ENCODE measurements around the gene PALM3.
A peak's percentile ranks its signal among the peaks of the same experiment; 100 is the strongest.
"Not testable (repeated sequence)": the region's sequence is repeated elsewhere in the genome, so short reads cannot be mapped to it uniquely, and the experiment has no call there.

The PALM3 gene

GRCh38 chr19:14059093-14059480 lies 2.8 kb downstream of the PALM3 start:
- no peak for DNase-seq

GRCh38 chr19:14058182-14059092 lies 3.4 kb downstream of the PALM3 start:
- DNase-seq = no peak

GRCh38 chr19:14056741-14057356 lies 5.0 kb downstream of the PALM3 start:
- DNase-seq = no peak

- no peak for DNase-seq
Measured at GRCh38 chr19:14056069-14056666, 5.7 kb downstream of the PALM3 start.

- DNase-seq = no peak
Measured at GRCh38 chr19:14055396-14055795, 6.5 kb downstream of the PALM3 start.

- no peak for DNase-seq
Measured at GRCh38 chr19:14054721-14055120, 7.2 kb downstream of the PALM3 start.

- DNase-seq = no peak
Measured at GRCh38 chr19:14054099-14054498, 7.8 kb downstream of the PALM3 start.

GRCh38 chr19:14053500-14053899 lies 8.4 kb downstream of the PALM3 start:
- no peak for DNase-seq

GRCh38 chr19:14053032-14053431 lies 8.8 kb downstream of the PALM3 start:
- DNase-seq = no peak

GRCh38 chr19:14052470-14052869 lies 9.4 kb downstream of the PALM3 start:
- DNase-seq = no peak

GRCh38 chr19:14051980-14052379 lies 9.9 kb downstream of the PALM3 start:
- DNase-seq = no peak

- not testable (repeated sequence) for DNase-seq
Measured at GRCh38 chr19:14050961-14051360, 10.9 kb downstream of the PALM3 start.

- DNase-seq = no peak
Measured at GRCh38 chr19:14050512-14050911, 11.4 kb downstream of the PALM3 start.

- peak; percentile 21 for DNase-seq
Measured at GRCh38 chr19:14048443-14049153, 13.3 kb downstream of the PALM3 start.

GRCh38 chr19:14047866-14048265 lies 14.0 kb downstream of the PALM3 start:
- DNase-seq = not testable (repeated sequence)

GRCh38 chr19:14042659-14043608 lies 18.9 kb downstream of the PALM3 start:
- DNase-seq = peak; percentile 40

- DNase-seq = no peak
Measured at GRCh38 chr19:14039181-14039580, 22.7 kb downstream of the PALM3 start.

- no peak for DNase-seq
Measured at GRCh38 chr19:14035706-14036105, 26.2 kb downstream of the PALM3 start.

GRCh38 chr19:14035159-14035558 lies 26.7 kb downstream of the PALM3 start:
- not testable (repeated sequence) for DNase-seq

- DNase-seq = no peak
Measured at GRCh38 chr19:14033946-14034345, 27.9 kb downstream of the PALM3 start.

- no peak for DNase-seq
Measured at GRCh38 chr19:14031719-14032480, 30.0 kb downstream of the PALM3 start, which contains the start of gene IL27RA. TSS of gene IL27RA (plus strand) at chr19:14031762. CDS start at chr19:14031873, 111 bp downstream.
